ENCODE measurements around the gene RINL.

Gene RINL

DNA sequence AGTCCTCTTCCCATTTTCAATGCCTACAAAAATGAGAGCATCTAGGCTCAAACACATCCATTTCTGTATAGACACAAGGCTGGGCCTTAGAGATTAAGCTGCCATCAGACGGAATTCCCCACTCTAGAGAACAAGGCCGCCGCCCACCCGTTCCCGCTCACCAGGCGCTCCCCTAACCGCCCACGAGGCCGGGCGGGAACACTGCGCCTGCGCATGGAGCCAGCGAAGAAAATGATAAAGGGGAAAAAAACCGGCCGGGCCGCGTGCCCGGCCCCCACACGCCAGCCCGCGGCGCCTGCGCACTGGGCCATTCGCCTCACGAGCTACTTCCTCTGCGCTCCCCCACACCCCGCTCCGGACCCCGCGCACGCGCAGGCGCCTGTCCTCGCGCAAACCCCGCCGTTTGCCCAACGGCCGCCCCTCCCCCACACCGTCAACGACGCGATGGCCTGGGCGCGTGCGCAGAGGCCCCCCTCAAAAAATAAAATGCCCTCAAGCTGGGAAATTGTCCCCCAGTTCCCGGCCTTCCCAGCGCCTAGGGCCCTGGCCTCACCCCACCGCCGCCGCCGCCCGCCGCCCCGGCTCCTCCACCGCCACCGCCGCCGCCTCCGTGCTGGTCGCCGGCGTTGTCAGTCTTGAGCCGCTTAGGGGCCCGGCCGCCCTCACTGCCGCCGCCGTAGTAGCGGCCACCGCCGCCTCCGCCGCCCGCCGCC is 28.8 kb downstream of the RINL start:
- DNase-seq (ENCODE audit: low read depth) = peak; percentile 95

DNA sequence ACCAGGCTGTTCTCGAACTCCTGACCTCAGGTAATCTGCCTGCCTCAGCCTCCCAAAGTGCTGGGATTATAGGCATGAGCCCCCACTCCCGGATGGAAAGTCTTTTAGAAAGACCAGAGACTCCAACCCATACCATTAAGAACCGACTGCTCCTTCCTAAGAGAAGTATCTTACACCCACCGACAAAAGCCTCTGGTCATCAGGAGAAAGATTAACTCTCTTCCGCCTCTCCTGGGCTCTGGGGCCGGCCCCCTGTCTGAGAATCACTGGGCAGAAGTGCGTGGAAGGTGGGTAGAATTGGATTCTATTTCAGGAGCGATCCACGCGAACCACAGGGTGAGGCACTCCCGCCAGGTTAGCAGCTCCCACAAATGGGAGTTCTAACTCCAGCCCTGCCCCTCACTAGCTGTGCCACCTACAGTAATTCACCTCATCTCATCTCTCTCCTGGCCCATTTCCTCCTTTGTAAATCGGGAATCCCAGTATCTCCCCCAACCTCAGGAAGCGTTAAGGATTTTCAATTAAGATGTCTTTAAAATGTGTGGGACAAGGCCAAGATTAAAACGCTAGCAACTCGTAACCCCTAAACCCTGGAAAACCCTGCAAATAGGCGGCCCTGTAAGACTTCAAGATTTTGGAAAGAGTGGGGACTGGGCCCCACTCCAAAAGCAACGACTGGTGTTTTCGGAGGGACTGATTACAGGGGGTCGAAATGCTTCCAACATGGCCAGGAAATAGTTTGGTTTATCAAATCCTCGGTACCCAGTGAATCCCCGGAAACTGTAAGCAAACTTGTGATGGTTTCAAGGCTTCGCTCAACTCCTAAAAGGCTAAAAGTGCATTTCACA is 29.6 kb downstream of the RINL start:
- no peak for DNase-seq (ENCODE audit: low read depth)

DNA sequence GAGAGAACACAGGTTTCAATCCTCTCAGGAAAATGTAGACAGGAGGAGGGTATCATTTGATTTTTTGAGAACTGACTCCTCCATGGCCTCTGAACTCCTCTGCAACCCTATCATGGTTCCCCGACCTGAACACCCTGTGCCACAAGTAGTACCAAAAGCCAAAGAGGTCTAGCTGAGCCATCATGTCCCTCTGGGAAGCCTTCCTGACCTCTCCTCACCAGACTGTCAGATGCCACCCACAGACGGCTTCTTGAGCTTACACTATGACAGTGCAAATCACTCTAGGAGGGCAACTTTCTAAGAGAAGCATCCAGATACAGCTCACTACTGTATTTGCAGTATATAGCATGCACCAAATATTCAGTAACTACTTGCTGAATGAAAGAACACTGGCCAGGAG is 32.0 kb downstream of the RINL start:
- no peak for DNase-seq (ENCODE audit: low read depth)

DNA sequence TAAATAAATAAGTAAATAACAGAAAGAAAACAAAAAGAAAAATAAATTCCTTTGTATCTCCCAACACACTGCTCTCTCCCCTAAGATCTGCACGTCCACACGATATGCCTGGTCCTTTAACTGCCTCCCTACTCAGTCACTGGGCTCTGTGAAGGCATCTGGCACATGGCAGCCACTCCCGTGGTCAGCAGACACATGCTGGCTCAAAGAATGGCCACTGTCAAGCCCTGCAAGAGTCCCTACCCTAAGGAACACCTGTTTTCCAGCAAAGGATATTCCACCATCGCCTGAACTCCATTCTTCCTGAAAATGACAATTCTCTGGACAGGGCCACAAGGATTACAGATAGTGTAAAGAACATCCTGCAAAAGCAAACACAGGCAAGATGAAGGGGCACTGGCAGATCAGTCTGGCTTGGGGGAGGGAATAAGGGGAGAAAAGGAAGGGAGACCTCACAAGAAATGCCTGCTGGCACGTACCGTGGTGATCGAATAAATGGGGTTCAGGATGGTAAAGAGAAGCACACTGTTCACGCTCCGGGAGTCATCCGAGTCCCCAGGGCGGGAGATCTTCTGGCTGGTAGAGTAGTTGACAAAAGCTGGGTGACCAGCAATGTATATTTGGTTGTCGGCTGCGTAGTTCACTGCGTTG is 32.6 kb downstream of the RINL start:
- DNase-seq (ENCODE audit: low read depth) = no peak

DNA sequence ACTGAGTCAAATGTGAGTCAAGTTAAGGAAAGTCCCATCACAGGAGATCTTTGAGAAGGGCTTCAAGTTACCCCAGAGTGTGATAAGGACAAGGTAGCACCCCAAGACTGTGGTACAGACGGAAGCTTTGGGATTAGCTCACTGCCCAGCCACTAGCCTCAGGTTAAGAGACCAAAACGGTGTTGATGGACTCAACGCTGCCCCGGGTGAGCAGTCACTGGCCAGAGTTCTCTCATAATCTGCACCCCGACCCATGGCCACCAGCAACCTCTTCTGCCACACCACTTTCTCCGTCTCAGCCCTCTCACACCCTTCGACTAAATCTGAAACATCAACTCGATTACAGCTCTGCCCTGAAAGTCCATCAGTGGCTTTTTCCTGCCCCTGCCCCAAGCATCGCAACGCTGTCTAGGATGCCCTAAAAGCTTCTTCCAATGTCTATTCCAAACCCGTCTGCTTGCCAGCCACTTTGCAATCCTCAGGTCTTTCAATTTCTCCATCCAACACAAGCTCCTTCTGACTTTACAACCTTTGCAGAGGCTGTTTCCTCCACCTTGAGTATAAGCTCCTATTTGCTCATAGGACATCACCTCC is 33.9 kb downstream of the RINL start:
- no peak for DNase-seq (ENCODE audit: low read depth)

DNA sequence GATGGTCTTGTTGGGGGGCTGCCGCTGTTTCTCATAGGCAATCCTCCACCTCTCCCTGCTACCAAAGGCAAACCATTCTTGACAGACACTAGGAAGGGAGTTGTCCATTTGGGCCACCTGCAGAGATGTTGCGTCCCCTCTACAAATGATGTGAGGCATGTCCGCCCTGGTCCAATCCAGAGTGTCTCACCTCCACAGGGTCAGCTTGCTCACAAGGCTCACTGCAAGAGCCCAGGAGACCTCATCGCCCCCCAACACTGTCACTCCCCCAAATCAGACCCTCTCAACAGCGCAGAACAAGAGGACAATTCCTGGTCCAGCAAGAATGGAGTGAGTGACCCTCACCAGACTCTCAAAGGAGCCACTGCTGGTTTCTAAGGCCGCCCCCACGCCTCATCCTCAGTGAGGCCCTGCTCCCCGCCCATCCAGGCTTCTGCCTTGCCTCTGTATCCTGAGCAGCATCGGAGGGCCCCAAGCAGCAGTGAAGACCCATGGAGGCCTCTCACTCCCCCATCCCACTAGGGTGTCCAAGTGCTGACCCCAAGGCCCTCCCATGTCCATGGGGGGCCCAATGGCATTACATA is 34.8 kb downstream of the RINL start:
- no peak for DNase-seq (ENCODE audit: low read depth)

DNA sequence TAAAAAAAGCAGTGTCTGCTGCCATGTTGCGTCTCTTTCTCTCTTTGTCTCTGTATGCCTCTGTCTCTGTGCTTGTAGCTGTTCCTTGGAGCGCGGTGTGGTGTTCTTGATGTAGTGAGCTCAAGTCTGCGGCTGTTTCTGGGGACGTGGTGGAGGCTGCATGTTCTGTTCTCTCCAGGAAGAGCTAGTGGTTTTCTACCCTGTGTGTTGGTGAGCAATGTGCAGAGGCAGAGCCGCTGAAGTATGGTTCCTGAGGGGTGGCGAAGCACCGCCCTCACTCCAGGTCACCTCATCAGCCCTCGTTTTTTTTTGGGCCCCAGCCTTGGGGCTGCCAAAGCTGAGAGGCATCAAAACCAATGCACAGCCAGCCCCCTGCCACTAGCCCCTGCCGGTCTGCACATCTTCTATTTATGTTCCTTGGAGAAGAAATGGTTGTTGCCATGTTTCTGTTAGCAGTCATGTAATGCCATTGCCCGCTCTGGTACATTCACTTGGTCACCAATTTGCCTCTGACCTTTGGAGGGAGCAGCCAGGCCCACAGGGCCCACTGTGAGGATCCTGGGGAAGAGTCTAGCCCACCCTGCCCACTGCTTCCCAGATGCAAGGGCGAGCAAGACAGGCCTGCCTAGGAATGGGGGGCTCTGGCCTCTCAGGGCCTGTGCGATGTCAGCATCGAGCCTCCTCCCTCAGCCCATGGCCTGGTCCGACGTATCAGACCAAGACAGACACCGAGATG is 35.5 kb downstream of the RINL start:
- peak; percentile 50 for DNase-seq (ENCODE audit: low read depth)

DNA sequence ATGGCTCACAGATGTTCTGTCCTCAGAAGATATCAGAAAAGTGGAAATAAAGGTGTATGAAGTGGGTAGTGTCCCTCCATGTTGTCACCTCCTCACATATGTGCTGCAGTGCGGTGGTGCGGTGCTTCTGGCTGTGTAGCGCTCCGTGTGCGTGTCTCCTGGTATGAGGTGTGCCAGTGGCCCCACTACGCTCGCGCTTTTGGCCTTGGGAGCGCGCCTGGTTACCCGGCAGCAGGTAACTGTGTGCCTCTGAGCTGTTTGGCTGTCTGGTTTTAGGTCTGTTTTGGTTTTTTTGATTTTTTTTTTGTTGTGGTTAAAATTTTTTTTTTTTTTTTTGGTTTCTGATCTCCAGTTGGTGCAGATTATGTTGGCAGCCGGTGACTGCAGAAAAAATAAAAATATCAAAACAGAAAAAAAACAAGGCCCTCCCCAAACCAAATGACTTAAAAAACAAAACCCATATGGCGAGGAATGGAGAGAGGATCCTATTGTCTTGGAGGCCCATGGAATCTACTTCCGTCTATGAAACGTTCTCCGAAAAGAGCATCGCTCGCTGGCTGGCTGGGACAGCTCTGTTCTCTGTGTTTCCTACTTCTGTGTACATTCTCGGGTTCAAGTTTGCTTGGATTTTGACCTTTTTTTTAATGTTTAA is 36.2 kb downstream of the RINL start:
- peak; percentile 31 for DNase-seq (ENCODE audit: low read depth)

DNA sequence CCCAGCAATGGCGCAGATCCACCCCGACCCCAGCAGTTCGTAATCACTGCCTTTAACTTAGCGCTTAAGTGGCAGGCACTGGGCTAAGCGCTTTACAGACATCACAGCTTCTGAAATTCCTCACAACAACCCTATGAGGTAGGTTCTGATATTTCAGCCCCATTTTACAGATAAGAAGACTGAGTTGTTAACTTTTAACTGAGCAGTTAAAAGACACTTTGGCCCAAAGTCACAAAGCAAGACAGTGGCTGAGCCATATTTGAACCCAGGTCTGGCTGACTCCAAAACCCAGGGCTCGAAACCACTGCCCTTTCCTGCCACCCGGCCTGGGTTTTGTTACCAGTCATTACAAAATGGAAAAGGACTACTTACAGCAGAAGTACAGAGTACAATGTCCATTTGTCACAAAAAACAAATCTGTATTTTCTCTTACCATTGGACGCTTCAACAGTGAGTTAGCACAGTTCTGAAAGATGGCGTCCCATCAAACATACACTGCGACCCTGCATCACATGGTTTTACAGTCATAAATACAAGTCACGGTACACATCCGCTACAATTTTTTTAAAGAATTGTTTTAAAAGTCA is 36.8 kb downstream of the RINL start:
- no peak for DNase-seq (ENCODE audit: low read depth)

DNA sequence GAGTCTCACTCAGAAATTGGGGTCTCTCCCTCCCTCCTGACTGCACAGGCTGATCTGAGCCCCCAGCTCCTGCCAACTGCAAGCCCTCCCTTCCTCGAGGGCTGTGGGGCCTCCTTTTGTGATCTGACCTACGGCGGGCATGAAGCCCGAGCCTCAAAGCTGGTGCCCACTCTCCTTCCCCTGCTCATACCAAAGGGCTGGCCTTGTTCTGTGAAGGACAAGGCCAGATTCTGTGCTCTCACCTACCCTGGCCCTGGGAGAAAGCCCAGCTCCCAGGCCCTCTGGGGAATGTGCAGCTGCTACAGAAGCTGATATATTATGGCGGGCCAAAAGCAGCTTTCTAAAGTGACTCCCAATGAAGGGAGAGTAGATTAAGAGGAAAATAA is 37.5 kb downstream of the RINL start:
- no peak for DNase-seq (ENCODE audit: low read depth)

DNA sequence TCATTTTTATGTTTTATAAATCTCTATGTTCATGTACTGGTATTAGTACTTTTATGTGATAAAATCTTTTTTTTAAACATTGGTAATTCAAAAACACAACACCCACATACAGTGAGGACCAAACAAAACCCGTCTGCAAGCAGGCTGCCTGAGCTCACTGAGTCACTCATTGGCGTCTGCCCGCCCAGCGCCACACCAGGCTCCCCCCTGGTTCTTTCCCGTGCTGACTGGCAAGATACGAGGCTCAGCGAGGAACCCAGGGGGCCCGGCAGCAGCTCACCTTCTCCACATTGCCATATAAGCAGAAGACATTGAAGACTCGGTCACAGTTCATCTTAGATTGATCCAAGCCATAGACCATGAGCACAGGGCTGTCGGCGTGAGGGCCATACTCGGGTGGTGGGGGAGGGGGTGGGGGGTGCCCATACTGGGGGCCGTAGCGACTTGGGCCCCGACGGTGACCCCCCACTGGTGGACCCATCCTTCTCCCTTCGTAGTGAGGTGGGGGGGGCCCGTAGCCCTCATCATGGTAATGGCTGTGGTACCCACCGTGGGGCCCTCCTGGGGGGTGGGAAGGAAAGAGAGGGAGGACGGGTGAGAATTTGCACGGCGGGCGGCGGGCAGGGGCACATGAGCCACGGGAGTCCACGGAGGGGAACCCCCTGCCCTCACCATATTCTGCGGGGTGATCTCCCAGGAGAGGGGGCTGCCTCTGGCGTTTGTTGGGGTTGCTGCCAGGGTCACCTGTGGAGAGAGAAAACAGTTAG is 38.1 kb downstream of the RINL start:
- DNase-seq (ENCODE audit: low read depth) = no peak

DNA sequence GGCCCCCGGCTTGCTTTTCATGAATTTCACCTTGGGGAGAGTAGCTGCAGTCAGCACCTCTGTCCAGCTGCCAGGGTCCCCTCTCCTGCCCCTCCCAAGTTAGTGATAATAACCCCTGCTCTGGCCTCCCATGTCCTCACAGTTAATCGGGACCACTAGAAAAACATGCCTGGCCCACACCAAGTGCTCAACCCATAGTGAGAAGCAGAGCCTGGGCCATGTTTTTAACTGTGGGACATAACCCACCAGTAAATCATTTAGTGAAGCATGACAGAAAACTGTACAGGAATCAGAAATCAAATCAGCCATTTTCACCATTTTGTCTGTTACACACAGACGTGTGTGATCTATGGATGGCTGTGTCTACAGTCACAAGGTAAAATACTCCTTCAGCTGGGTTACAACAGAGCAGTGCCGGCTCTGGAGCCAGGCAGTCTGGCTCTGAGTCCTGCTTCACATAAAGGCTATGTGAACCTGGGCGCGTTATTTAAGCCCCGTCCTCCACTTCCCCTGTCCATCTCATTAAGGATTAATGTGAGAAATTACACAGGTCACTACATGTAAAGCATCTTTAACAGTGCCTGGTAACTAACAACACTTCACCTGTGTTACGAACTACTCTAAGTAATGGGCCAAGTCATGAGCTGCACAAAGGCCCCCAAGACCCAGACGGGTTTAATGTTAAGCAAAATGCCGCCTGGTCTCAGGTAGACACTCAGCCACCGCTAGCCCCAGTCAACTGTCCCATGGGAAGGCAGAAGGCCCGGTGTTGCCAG is 38.9 kb downstream of the RINL start:
- no peak for DNase-seq (ENCODE audit: low read depth)

DNA sequence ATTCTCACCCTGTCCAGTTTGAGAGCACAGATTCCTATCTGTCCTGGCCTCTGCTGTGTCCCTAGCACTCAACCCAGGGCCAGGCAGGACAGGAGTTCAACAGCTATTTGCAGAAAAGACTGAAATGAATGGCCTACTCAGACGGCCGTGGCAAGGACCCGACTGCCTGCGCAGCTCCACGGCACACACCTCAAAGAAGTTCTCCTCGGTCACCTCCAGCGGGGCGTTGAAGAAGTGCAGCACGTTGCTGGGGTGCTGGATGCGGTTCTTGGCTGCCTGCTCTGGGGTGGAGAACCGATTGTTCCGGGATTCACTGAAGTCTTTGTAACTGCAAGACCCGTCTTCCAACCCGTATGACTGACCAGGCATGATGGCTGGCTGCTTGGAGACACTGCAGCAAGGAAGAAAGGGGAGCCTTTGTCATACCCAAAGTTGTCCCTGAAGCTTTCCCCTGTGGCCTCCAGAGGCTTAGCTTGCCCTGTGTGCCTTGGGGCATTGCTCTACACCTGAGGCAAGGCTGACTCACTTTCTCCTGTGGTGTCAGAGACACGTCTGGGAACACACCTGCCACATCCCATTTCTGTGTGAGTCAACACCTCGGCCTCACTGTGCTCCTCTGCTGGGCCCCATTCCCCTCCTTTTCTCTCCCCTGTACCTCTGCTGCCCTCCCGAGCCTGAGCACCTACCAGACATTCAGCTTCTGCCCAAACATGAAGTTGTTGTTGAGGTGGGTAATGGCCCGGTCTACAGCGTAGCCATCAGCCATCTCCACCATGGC is 39.7 kb downstream of the RINL start:
- DNase-seq (ENCODE audit: low read depth) = peak; percentile 17

DNA sequence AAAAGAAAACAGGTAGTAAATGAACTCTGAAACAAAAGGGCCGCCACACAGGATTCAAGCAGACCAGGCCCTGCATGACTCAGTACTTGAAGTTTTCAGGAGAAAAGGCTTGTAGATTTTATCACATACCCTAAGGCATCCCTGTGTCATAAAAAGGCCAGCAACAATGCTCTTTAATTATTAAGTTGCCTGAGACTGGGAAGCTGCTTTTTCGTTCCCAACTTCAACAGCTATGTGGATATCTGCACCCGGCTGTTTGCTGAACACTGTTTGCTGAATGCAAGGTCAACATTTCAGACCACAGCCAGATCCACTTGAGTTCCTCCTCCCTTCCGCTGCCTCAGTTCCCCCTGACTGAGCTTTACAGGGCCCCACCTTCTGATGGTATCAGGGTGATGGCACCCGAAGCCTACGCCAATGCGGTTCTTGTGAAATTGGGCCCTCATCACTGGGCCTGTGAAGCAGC is 40.4 kb downstream of the RINL start:
- no peak for DNase-seq (ENCODE audit: low read depth)

DNA sequence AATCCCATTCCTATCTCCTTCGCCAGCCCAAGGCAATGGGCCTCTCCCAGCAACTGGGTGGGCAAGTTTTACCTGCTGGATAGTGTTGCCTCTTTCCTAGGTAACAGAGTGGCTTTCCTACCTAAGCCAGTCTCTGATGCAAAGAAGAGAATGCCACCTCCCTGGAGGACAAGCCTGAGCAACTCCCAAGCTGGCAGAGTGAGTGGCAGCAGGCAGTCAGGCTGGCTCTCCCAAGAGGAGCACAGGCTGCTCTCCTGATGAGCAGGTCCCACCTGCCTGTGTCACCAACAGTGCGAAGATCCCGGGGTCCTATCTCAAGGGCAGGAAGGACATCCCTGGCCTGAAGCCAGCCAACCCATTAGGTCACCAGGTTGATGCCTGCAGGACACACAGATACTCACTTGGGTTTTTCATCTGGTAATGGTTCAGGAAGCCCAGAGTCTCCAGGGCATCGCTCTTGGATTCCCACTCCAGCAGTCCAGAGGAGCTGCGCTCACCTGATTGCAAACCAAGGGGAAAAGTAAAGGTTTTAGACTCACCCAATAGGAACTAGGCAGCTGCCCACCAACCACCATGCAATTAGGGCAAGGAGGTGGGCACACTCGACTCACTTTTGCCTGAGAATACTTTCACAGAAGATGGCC is 41.0 kb downstream of the RINL start:
- DNase-seq (ENCODE audit: low read depth) = no peak

DNA sequence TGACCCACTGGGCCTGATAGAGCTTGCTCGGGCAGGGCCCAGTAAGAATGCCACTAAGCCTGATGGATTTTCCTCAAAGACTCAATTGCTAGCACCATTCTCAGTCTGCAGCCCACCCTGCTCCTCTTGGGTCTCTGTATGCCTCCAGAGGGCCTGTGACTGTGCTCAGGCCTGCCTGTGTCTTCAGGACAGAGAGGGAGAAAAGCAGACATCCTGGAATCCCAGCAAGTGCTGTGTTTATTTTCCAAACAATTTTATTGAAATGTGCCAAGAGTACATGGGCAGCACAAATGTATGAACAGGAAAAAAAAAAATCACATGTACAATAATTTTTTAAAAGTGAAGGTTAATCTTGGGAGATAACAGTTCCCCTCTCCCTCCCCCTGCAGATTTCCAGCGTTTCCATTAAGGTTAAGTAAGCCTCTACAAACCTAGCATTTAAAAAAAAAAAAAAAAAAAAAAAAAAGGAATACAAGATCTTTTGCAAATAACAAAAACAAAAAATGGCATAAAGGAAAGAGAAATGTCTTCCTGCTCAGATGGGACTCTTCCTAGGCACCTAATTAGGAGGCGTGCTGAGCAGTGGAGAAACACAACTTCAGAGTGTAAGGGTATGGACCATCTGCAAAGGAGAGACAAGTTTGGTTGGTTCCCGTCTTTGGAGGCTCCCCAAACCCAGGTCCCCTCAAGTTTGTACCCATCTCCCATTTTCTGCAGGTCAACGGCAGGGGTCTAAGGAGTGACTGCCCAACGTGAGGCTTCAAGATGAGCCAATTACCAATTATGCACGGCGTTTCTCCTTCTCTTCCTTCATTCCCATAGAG is 41.7 kb downstream of the RINL start:
- DNase-seq (ENCODE audit: low read depth) = no peak

DNA sequence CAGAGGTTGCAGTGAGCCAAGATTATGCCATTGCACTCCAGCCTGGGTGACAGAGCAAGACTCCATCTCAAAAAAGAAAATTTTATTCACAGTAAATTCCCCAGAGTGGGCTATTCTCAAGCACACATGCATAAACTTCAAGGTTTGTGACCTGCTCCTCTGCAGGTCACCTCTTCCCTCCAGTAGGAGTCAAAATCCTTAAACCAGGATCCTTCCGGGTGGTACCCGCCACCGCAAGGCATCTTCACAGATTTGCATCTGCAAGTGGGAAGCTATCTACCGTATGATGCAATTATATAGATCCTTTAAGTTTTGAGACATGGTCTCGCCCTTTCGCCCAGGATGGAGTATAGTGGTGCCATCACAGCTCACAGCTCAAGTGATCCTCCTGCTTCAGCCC is 43.5 kb downstream of the RINL start:
- DNase-seq (ENCODE audit: low read depth) = no peak
